GM19397 (cell line): Measurements from ENCODE around the gene CUEDC1.

ENCODE experiments used
- ATAC-seq: cut with Tn5 transposase; IDR thresholded peaks from one replicate; pipeline ENCODE4 v1.9.1; 2021; ENCODE audit warnings: mild to moderate bottlenecking, moderate library complexity; ENCODE audit not compliant: unreplicated experiment

CUEDC1 gene

DNA sequence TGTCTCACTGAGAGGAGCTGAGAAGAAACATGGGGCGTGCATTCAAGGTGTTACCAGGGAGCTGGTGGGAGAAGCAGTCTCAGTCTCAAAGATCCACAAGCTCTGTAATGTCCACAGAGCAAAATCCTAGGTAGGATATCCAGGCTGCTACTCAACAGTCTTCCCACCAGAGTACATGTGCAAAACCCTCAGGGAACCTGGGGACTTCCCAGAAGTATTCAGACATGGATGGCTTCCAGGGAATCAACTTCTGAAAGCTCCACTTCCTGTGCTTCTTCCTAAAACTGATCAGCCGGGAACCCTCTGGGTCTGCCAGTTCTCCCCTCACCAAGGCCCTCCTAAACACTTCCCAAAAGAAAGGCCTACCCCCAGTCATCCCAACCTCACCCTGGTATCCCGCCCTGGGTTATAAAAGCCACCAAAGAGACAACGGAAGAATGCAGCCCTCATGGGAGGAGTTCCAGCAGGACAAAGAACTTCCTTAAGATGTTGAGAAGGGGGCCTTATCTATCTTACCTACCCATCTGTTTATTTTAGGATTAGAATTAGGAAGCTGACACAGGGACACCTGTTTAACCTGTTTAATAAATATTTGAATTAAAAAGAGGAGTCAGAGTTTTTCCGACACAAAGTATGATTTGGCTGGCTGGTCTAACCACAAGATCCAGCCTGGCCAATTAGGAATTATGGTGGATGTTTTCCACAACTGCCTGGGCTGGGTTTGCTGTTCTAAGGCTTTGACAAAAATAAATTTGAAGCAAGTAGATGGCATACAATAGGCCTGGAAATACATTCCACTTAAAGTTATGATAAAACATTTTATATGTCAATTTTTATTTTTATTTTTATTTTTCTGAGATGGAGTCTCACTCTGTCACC is 37.0 kb downstream of the CUEDC1 start:
- ATAC-seq = no peak

DNA sequence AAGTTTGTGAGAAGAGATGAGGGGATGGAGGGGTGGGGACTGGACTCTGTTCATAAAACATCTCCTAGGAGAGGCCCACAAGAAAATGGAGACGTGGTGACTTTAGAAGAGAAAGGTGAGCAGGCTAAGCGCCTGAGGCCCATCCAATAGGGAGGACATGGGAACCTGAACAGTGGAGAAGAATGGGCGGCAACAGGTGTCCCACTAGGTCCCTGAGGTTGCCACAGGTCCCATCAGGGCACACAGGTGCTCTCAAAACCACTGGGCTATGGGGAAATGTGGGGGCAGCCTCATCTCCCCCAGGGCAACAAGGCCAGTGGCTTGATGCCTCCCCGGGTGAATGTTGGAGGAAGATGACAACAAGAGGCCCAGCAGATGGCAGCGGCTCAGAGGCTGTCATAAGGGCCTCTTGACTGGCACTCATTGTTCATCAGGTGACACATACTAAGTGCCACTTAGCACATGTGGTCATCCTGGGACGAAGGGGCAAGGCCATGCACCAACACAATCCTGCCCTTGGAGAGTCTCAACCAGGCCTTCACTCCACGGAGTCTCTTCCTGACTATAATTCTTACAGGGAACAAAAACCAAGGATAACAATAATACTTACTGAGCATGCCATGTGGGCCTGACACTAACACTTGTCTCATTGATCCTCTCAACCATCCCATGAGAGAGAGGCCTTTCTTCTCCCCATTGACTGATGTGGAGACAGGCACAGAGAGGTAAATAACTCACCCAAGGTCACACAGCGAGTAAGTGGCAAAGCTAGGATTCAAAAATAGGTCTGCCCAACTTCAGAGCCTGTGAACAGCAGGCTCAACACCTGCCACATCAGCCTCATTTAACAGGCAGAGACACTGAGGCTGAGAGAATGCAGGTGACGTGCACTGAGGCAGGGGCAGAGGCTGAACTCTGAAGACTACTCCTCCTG is 38.0 kb downstream of the CUEDC1 start:
- ATAC-seq = no peak

DNA sequence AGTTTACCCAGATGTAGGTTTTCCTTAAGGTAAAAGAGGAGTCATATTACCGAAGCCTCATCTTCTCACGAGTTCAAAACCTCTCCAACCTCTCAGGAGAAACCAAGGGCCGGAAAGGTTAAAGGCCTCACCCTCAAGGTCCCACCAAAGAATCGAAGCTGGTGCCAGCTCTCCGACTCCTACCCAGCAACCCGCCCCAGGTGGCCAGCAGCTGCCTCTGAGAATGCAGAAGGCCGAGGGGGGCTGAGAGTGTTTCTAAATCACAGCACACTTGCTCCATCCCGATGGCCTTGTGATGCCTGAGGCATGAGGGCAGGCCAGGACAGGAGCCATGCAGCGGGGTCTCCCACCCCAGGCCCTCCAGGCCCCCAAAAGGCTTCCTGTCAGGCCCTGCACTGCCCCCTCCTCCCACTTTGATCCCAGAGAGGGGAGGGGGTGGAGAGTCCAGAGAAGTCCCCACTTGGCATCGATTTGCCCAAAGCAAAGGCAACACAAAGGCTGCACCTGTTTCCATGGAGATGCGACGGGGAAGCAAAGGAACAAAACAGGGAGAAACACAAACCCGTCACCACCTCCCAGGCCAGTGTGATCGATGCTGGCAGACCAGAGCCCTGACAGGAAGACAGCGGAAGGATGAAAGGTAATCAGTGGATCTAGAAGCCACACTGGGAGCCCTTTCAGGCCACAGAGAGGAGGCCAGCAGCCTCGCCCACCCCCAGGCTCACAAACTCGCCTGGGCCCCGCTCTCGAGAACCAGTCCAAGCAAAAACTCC is 39.0 kb downstream of the CUEDC1 start:
- ATAC-seq = no peak

DNA sequence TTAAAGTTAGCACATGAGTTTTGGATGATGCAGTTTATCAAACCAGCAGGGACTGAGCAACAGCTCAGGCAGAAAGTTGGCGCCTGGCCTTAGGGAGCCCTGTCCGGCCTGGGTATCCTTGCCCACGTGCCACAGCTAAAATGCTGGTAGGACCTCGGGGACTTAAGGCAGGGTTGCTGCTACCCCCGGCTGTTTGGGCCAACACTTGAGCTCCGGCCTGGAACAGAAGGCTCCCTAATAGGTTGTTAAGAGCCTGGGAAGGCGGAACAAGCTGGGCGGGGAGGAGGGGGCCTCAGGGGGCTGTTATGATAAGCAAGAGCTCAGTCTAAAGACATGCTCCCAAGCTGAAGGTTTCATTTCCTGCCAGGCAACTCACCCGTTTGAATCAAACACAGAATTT is 39.7 kb downstream of the CUEDC1 start:
- ATAC-seq = no peak

DNA sequence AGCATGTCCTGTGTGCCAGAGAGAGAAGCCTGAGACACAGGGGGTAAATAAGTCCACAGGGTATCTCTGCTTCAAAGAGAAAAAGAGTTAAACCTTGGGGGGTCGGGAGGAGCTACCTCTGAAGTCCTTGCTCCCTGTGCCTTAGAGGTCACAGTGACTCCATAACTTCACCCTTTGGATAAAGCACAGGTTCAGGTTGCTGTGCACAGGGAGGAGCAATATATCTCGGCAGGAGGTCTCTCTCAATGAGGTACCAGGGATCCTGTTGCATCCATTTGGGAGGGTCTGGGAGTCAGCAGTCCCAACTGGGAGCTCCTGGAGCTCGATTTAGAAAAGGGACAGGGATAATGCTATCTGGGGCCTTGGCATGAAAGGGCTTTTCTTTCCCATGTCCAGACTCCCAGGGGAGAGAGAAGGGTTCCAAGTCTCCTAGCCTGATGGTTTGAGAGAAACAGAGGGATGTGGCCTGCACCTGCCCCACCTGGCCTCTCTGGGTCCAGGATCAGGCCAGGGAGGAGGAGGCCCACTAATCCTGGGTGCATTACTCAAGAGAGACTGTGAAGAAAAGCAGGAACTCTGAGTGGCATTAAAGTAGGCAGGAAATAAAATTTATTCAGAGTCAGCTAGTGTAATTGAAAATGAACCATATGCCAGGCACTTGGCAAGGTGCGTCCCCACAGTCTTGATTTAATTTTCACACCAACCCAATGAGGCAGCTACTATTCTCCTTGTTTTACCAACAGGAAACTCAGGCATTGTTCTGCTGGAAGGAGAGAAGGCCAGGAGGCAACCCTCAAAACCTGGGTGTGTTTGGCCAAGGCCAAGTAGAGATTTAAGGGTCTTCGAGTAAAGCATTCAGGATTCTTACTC is 40.7 kb downstream of the CUEDC1 start:
- no peak for ATAC-seq

DNA sequence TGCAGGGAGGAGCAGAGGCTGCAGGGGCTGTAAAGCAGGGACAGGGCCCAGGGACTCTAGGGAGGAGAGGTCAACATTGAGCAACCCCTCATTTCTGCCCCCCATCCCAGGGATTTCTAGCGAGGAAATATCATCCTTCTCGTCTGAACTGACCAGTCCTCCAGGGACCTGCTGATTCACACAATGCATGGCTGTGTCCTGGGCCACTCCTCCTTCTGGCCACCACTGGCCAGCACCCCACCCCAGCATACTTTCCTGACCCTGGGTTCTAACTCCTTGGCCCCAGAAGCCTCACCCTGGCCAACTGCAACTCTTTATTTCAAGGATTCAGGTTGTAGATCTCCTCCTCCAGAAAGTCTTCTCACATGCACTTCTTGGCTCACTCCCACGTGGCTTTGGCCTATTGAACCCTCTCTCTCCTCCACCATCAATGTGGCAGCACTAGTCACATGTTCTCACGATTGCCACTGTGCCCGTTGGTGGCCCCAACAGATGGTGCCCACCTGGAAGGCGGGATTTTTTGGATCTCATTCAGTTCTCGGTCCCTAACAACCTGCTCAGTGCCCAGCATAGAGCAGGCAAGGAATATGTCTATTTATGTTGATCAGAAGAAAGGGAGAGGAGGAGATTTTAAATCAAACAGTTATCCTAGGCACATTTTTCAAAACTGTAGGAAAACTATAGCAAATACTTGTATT is 41.5 kb downstream of the CUEDC1 start:
- ATAC-seq = no peak

DNA sequence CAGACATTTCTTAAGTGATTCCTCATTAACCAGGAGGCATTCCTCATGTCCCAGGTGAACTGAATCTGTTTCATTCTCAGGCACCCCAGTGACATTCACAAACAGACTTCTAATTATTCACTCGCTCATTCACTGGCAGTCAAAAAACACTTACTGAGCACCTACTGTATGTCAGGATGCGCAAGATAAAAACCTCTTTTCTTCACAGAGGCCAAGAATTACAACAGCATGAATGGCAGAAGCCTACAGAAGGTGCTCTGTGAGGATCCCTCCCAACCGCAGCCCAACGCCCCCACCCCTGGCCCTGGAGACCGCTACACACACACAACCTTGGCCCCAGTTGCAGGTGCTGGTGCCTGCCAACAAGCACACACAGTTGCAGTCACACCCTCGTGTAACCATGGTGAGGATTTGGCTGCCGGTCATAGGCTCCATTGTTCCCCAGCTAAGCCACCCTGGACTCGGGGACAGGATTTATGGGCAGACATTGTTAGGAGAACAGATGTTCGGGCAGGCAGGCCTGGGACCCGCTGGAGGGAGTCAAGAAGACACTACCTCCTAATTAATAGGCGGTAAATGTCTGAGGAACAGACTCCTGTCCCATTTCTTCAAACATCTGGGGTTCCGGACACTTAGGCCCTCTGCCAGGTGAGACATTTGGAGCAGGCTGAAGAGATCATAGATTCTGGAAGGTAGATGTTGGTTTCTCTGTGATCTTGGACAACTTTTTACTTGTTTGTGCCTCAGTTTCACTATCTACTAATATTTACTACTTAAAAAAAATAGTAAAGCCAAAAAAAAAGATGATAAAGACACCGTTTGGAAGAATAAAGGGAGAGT is 43.2 kb downstream of the CUEDC1 start:
- ATAC-seq = no peak

DNA sequence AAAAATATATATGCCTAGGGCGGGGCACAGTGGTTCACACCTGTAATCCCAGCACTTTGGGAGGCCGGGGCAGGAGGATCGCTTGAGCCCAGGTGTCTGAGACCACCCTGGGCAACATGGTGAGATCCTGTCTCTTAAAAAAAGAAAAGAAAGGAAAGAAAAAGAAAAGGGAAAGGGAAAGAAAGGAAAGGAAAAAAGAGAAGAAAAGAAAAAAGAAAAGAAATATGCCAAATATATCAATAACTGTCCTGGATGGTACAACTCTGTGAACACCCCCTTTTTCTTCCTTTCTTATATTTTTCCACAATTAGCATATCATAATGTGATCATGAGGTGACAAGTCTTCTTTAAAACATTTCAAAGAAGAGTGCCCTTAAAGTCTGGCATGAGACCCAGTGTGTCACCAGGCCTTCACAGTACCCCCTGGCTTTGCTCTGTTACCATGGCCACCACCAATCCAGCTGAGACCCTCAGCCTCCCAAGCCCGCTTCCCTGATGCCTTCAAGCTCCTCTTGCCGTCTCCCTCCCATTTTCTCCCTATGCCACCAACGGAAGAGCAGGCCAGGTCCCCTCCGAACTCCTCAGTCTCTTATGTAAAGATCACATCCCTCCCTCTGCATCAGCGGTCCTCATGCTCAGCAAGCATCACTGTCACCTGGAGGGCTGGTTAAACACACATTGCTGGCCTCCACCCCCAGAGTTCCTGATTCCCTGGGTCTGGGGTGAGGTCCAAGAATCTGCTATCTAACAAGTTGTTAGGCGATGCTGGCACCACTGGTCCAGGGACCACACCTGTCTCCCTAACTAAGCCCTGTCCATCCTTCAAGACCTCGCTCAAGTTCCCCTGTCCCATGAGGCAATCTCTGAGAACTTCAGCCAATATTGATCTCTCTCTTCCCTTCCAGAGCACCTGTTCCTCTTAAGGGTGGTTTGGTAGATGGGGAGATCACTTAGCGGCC is 44.5 kb downstream of the CUEDC1 start:
- no peak for ATAC-seq

DNA sequence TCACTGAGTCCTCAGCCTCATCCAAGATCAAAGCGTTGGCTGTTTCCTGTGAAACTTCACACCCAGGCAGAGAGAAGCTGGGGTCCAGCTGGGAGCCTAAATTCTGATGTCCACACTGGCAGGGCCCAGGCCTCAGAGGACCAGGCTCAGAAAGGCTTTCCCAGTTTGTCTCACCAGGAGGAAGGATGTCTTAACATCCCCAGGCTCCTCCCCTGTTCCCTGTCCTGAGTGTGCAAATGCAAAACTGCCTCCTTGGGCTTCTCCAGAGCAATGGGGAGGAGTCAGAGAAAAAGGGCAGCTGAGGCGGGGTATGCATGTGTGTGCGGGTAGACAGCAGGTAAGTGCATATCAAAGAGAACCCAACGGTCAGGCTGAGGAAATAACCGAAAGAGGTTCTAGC is 45.7 kb downstream of the CUEDC1 start:
- no peak for ATAC-seq

DNA sequence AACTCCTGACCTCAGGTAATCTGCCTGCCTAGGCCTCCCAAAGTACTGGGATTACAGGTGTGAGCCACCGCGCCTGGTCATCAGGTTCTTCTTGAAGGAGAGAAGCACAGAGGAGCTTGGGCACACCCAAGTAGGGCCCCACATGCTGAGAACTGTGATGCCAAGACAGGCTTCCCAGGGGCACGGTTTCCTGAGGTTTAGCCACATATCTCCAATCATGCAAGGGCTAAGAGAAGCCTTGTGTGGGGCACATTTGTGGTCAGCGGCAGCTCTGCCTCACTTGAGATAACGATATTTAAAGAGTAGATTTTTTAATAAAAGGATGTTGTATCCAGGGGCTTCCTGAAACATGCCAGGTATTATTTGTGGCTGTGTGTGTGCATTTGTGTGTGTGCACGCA is 46.9 kb downstream of the CUEDC1 start:
- ATAC-seq = no peak

DNA sequence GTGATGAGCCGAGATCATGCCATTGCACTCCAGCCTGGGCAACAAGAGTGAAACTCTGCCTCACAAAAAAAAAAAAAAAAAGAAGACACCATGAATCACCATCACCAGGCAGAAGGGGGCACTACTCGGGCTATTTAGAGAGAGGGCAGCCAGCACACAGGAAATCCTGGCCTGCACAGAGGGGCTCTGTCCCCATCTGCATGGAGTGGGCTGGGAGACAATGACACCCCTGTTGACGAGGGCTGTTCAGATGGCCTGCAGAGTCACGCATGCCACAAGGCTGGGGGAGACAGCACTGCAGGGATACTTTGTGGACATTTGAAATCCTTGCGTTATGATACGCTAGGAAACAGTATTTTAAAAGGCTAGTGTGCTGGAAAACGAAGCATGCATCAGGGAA is 48.3 kb downstream of the CUEDC1 start:
- ATAC-seq = no peak

DNA sequence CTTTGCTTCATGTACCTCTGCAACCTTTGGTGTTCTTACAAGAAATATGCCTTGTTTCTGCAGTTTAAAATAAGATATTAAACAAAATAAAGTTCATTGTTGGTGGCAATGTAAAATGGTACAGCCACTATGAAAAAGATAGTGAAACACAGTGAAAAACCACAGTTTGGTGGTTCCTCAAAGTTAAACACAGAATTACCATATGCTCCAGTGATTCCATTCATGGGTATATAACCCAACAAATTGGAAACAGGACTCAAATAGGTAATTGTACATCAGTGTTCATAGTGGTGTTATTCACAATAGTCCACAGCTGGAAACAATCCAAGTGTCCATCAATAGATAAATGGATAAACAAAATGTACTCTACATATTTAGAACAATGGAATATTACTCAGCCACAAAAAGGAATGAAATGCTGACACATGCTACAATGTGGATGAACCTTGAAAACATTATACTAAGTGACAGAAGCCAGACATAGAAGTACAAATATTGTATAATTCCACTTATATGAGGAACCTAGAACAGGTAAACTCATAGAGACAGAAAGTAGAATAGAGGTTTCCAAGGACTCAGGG is 49.2 kb downstream of the CUEDC1 start:
- ATAC-seq = no peak

DNA sequence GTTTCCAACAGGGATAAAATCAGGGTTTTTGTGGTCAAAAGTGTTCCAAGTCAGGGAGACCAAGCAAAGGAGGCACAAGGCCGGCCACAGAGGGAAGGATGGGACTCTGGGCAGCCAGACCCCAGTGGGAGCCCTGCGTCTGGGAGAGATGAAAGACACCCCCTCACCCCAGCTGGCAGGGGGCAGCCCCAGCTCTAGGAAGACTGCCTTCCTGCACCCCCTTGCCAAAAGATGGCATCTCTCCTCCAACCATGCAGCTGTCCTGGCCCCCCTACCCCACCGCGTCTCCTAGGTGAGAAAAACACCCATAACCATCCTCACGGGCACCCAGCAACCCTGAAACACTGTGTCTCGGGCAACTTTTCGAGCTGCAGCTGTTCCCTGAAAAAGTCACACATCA is 51.3 kb downstream of the CUEDC1 start:
- ATAC-seq = no peak

DNA sequence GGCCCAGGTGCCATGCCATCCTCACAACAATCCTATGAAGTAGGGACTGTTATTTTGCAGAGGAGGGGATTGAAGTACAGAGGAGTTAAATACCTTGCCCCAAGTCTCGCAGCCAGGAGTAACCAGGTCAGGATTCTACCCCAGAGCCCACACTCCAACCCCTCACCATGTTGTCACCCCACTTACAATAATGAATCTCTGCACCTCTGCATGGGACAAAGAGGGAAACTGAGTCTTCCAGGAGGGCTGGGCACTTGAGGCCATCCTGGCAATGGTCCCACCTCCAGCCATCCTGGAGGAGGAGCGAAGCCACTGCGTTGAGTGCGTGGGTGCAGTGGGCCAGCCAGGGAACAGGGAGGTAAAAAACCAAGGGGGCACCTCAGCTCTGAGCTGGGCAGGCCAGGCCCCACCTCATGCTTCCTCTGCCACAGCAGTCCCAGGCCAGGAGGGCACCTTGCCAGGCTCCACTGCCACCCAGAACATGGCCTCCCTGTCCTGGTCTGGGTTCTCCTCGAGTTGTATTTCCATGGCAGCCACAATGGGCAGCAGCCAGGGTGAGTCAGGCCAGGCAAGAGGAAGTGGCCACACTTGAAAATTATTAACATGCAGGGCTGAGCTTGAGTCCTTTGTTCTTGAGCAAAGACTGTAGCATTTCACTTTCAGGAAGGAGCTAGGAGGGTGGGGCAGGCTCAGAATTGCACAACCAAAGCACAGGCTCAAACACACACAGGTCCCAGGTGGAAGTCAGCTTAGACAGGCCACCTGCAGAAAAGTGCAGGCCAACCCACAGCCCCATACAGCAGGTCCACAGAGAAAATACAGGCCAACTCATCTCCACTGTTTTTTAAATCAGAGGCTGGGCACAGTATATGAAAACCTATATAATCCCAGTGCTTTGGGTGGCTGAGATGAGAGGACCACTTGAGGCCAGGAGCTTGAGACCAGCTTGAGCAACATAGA is 52.1 kb downstream of the CUEDC1 start:
- peak; percentile 61 for ATAC-seq

DNA sequence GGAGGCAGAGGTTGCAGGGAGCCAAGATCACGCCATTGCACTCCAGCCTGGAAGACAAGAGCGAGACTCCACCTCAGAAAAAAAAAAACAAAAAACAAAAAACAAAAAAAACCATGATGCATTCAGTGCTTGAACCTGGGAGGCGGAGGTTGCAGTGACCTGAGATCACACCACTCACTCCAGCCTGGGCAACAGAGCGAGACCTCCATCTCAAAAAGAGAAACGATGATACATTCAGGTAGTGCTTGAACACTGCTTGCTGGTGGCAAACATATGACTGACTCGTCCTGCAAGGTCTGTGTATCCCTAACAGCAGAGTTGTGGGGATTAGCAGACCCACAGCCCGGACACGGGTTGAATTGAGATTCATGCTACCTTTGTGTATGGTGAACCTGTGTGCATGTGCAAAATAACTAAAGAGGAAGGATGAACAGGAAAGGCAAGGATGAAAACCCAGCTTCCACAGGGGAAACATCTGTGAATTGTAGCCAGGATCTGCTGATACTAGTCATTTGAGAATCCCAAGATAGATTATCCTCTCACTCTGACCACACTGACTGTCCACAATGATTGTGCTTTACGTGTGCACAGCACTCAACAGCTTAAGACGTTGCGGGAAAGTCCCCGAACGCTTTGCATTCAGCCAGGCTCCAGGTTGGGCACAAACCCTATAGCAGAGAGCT is 53.0 kb downstream of the CUEDC1 start:
- peak; percentile 51 for ATAC-seq
